ENCODE measurements around the gene CCDC86. TPM values are rescaled to one million over a fixed set of nuclear protein-coding genes. Genes with fewer than 3 reads are reported as not detected.
A peak's percentile ranks its signal among the peaks of the same experiment; 100 is the strongest.

CCDC86 gene
- total RNA-seq, 4 donors from 2014 or later = 11.6 to 29.5 (median 21.8) TPM

- H3K27me3 ChIP-seq = peaks cover 0 to 7% (median 0%) of the 10 kb centered on the region in 4 donors
- H3K4me1 ChIP-seq = peaks cover 0 to 3% (median 0%) of the 10 kb centered on the region in 4 donors
- no peak overlapping the region for H3K4me3 ChIP-seq
- intact Hi-C loops (cut with DNase I) = loop anchor here (5.0 to 10.0 kb wide), 3 partner anchors 67 to 357 kb away; partner anchors contain the start of gene VPS37C
- no peak for DNase-seq (ENCODE audit: extremely low spot score)
- H3K36me3 ChIP-seq = no peaks in the 10 kb centered on the region
- no peaks in the 10 kb centered on the region for H3K9me3 ChIP-seq
- no peak for TF ChIP-seq CTCF (IDR thresholded peaks at IDR 0.05)
- TF ChIP-seq POLR2A (IDR thresholded peaks at IDR 0.05; ENCODE audit: low read depth) = no peak
- TF ChIP-seq POLR2AphosphoS5 (IDR thresholded peaks at IDR 0.05) = no peak
- TF ChIP-seq EP300 (IDR thresholded peaks at IDR 0.05) = no peak
- WGBS = 37% methylated on average over 10 of the region's 10 CpGs
- H3K27ac ChIP-seq (replicated peaks in 1 of 4) = no peak overlapping the region
Measured at GRCh38 chr11:60830478-60831142, 11.3 kb upstream of the CCDC86 start.

GRCh38 chr11:60831143-60831500, 10.8 kb upstream of the CCDC86 start:
- 3% methylated on average over 6 of the region's 8 CpGs for WGBS
- TF ChIP-seq POLR2A (IDR thresholded peaks at IDR 0.05; ENCODE audit: low read depth) = no peak
- TF ChIP-seq POLR2AphosphoS5 (IDR thresholded peaks at IDR 0.05) = no peak
- TF ChIP-seq CTCF (IDR thresholded peaks at IDR 0.05) = peak; percentile 87 to 95 (median 93)

GRCh38 chr11:60831501-60832079, 10.3 kb upstream of the CCDC86 start:
- Histone ChIP-seq H3K27me3 (peaks cover 0 to 7% (median 0%) of the 10 kb centered on the region in 4 donors), H3K4me1 (peaks cover 0 to 3% (median 0%) of the 10 kb centered on the region in 4 donors), H3K36me3 (no peaks in the 10 kb centered on the region), H3K9me3 (no peaks in the 10 kb centered on the region), H3K4me3 (no peak overlapping the region), H3K27ac (replicated peaks in 1 of 4) (no peak overlapping the region)
- DNase-seq (ENCODE audit: extremely low spot score) = no peak
- TF ChIP-seq POLR2A (IDR thresholded peaks at IDR 0.05; ENCODE audit: low read depth) = no peak
- TF ChIP-seq EP300 (IDR thresholded peaks at IDR 0.05) = no peak
- no peak for TF ChIP-seq CTCF (IDR thresholded peaks at IDR 0.05)
- no peak for TF ChIP-seq POLR2AphosphoS5 (IDR thresholded peaks at IDR 0.05)
- WGBS = 54% methylated on average over 7 of the region's 7 CpGs
- intact Hi-C loops (cut with DNase I) = loop anchor here (5.0 to 10.0 kb wide), 3 partner anchors 66 to 356 kb away; partner anchors contain the start of gene VPS37C

More at GRCh38 chr11:60831143-60831500, 10.8 kb upstream of the CCDC86 start:
- DNase-seq (ENCODE audit: extremely low spot score) = peak; percentile 96
- Histone ChIP-seq H3K36me3 (no peaks in the 10 kb centered on the region), H3K4me3 (no peak overlapping the region), H3K27me3 (peaks cover 0 to 7% (median 0%) of the 10 kb centered on the region in 4 donors), H3K27ac (replicated peaks in 1 of 4) (no peak overlapping the region), H3K4me1 (peaks cover 0 to 3% (median 0%) of the 10 kb centered on the region in 4 donors), H3K9me3 (no peaks in the 10 kb centered on the region)
- intact Hi-C loops (cut with DNase I) = loop anchor here (5.0 to 10.0 kb wide), 3 partner anchors 66 to 356 kb away; partner anchors contain the start of gene VPS37C

GRCh38 chr11:60834742-60835533, 7.0 kb upstream of the CCDC86 start:
- TF ChIP-seq CTCF (IDR thresholded peaks at IDR 0.05) = no peak
- TF ChIP-seq POLR2A (IDR thresholded peaks at IDR 0.05; ENCODE audit: low read depth) = no peak
- TF ChIP-seq POLR2AphosphoS5 (IDR thresholded peaks at IDR 0.05) = no peak
- no peak for TF ChIP-seq EP300 (IDR thresholded peaks at IDR 0.05)
- intact Hi-C loops (cut with DNase I) = loop anchor here (5.0 to 10.0 kb wide), 3 partner anchors 62 to 352 kb away; partner anchors contain the start of gene VPS37C
- Histone ChIP-seq H3K9me3 (no peaks in the 10 kb centered on the region), H3K36me3 (no peaks in the 10 kb centered on the region), H3K27ac (replicated peaks in 1 of 4) (no peak overlapping the region), H3K4me3 (no peak overlapping the region), H3K27me3 (peaks cover 0 to 7% (median 0%) of the 10 kb centered on the region in 4 donors), H3K4me1 (peaks cover 0 to 3% (median 1%) of the 10 kb centered on the region in 4 donors)
- WGBS = 54% methylated on average over 7 of the region's 7 CpGs
- DNase-seq (ENCODE audit: extremely low spot score) = no peak
